ENCODE measurements around the gene CHML. TPM values are rescaled to one million over a fixed set of nuclear protein-coding genes. Genes with fewer than 3 reads are reported as not detected.
"Not testable (repeated sequence)": the region's sequence is repeated elsewhere in the genome, so short reads cannot be mapped to it uniquely, and the experiment has no call there.

Gene CHML
- total RNA-seq, 2 donors from 2014 or later, result 1.6 to 3.6 TPM

DNA sequence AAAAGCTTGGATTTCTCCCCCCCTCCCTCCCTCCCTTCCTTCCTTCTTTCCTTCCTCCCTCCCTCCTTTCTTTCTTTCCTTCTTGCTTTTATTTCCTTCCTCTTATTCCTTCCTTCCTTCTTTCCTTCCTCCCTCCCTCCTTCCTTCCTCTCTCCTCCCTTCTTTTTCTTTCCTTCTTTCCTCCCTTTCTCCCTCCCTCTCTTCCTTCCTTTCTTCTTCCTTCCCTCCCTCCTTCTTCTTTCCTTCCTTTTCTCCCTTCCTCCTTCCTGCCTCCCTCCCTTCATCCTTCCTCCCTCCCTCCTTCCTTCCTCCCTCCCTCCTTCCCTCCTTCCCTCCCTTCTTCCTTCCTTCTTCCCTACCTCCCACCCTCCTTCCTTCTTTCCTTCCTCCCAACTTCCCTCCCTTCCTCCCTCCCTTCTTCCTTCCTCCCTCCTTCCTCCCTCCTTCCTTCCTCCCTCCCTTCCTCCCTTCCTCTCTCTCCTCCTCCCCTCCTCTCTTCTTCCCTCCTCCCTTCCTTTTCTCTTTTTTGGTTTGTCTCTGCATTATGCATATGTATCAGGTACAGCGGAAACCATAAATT lies 34.7 kb upstream of the CHML start:
- WGBS, 2 donors, result 88 to 96% methylated on average over 1 of the region's 1 CpG
- no peaks in the 10 kb centered on the region for H3K9me3 ChIP-seq
- intact Hi-C loops (cut with DNase I), result no loop called here

DNA sequence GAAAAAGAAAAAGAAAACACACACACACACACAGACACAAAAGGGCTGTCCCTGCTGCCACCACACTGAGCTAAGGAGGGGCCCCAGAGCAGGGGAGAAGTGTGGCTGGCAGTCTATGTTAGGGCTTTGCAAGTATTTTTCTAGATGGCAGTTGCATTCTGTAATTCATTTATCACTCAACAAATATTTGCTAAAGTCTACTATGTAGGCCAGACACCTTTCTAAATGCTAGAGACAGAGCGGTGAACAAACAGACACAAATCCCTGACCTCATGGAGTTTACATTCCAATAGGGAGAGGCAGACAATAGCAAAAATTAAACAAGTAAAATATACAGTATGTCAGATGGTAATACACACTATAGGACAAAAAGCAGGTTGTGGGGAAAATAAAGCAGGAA lies 32.1 kb upstream of the CHML start:
- Histone ChIP-seq H3K36me3 (replicated peaks in 1 of 2; ENCODE audit: insufficient read depth in 1 of 2, low read depth in 2 of 2) (no peaks in the 10 kb centered on the region), H3K27me3 (no peaks in the 10 kb centered on the region), H3K27ac (no peak overlapping the region), H3K4me3 (no peak overlapping the region), H3K9me3 (no peaks in the 10 kb centered on the region), H3K4me1 (no peaks in the 10 kb centered on the region)
- TF ChIP-seq POLR2A (IDR thresholded peaks at IDR 0.05), result no peak
- TF ChIP-seq, protein P1, sequence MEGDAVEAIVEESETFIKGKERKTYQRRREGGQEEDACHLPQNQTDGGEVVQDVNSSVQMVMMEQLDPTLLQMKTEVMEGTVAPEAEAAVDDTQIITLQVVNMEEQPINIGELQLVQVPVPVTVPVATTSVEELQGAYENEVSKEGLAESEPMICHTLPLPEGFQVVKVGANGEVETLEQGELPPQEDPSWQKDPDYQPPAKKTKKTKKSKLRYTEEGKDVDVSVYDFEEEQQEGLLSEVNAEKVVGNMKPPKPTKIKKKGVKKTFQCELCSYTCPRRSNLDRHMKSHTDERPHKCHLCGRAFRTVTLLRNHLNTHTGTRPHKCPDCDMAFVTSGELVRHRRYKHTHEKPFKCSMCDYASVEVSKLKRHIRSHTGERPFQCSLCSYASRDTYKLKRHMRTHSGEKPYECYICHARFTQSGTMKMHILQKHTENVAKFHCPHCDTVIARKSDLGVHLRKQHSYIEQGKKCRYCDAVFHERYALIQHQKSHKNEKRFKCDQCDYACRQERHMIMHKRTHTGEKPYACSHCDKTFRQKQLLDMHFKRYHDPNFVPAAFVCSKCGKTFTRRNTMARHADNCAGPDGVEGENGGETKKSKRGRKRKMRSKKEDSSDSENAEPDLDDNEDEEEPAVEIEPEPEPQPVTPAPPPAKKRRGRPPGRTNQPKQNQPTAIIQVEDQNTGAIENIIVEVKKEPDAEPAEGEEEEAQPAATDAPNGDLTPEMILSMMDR (IDR thresholded peaks at IDR 0.05), result no peak
- 36 to 50% methylated on average over 1 of the region's 1 CpG for WGBS, 2 donors
- intact Hi-C loops (cut with DNase I), result no loop called here
- no peak for ATAC-seq
- DNase-seq, result no peak

More for the DNA sequence above, 34.7 kb upstream of the CHML start:
- no peak for TF ChIP-seq POLR2A (IDR thresholded peaks at IDR 0.05)
- TF ChIP-seq, protein P1 (IDR thresholded peaks at IDR 0.05), result no peak
- H3K4me1 ChIP-seq, result no peaks in the 10 kb centered on the region
- ATAC-seq, result no peak
- no peaks in the 10 kb centered on the region for H3K27me3 ChIP-seq
- no peak overlapping the region for H3K27ac ChIP-seq
- DNase-seq, result no peak
- no peaks in the 10 kb centered on the region for H3K36me3 ChIP-seq (replicated peaks in 1 of 2; ENCODE audit: insufficient read depth in 1 of 2, low read depth in 2 of 2)
- no peak overlapping the region for H3K4me3 ChIP-seq

DNA sequence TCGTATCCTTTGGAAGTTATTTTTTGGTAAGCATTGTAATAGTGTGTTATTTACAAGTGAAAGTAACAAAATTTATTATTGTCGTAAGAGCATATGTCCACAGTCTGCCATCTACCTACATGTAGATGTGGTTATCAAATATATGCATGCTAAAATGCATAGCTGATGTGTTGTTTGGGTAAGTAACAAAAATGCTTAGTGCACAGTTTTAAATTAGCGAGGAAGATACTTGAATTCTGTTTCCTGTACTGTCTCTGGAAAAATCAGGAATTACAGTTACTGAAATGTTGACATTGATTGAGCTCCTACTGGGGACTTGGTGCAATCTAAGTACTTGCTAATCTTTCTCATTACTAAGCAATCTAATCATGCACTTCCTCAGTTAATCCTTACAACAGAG lies 26.2 kb upstream of the CHML start:
- no peak for ATAC-seq
- Histone ChIP-seq H3K27ac (no peak overlapping the region), H3K36me3 (replicated peaks in 1 of 2; ENCODE audit: insufficient read depth in 1 of 2, low read depth in 2 of 2) (no peaks in the 10 kb centered on the region)

DNA sequence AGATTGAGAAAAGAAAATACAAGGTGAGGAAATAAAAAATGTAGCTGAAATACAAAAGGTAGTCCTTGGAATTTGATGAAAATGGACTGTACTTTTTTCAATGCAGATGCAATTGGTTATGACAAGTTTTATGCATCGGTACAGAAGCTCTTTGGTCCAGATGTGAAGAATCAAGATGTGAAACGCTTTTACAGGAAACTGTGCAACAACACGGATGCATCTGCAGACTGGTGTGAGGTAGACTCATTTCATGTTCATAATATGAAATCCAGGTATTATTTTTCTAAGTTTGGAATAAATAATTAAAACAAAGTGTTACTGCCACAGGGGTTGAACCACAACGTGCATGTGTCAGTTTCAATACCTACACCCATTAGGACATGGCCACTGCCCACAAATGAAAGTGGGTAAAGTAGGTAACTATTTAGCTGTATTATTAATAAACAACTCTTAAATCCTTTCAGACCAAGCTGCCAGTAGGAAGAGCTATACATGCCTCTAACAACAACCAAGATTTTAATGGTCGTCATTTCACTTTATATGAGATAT lies 20.3 kb upstream of the CHML start:
- no peaks in the 10 kb centered on the region for H3K9me3 ChIP-seq
- H3K27me3 ChIP-seq, result no peaks in the 10 kb centered on the region
- intact Hi-C loops (cut with DNase I), result no loop called here
- H3K4me1 ChIP-seq, result no peaks in the 10 kb centered on the region
- ATAC-seq (no peak), DNase-seq (no peak)
- no peaks in the 10 kb centered on the region for H3K36me3 ChIP-seq (replicated peaks in 1 of 2; ENCODE audit: insufficient read depth in 1 of 2, low read depth in 2 of 2)
- WGBS, 2 donors, result 68 to 79% methylated on average over 5 of the region's 5 CpGs
- TF ChIP-seq, protein P1 (IDR thresholded peaks at IDR 0.05), result no peak
- no peak for TF ChIP-seq POLR2A (IDR thresholded peaks at IDR 0.05)
- no peak overlapping the region for H3K4me3 ChIP-seq
- no peak overlapping the region for H3K27ac ChIP-seq

More for the DNA sequence above, 26.2 kb upstream of the CHML start:
- DNase-seq, result no peak
- no peaks in the 10 kb centered on the region for H3K27me3 ChIP-seq
- no peaks in the 10 kb centered on the region for H3K4me1 ChIP-seq
- intact Hi-C loops (cut with DNase I), result no loop called here
- H3K4me3 ChIP-seq, result no peak overlapping the region
- H3K9me3 ChIP-seq, result no peaks in the 10 kb centered on the region
- TF ChIP-seq, protein P1 (IDR thresholded peaks at IDR 0.05), result no peak
- no peak for TF ChIP-seq POLR2A (IDR thresholded peaks at IDR 0.05)
- 82% methylated on average over 3 of the region's 3 CpGs for WGBS, 2 donors

DNA sequence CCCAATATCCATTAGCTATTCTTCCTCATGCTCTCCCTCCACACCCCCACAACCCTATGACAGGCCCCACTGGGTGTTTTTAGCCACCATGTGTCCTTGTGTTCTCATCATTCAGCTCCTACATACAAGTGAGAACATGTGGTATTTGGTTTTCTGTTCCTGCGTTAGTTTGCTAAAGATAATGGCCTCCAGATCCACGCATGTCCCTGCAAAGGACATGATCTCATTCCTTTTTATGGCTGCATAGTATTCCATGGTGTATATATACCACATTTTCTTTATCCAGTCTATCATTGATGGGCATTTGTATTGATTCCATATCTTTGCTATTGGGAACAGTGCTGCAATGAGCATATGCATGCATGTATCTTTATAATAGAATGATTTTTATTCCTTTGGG lies 18.8 kb upstream of the CHML start:
- H3K27me3 ChIP-seq; intact Hi-C loops (cut with DNase I): not testable (repeated sequence)
- WGBS, 2 donors, result 81 to 88% methylated on average over 2 of the region's 2 CpGs

More for the DNA sequence above, 18.8 kb upstream of the CHML start:
- not testable (repeated sequence) for H3K9me3 ChIP-seq; H3K27ac ChIP-seq; ATAC-seq; H3K4me1 ChIP-seq; H3K4me3 ChIP-seq; DNase-seq; H3K36me3 ChIP-seq (replicated peaks in 1 of 2; ENCODE audit: insufficient read depth in 1 of 2, low read depth in 2 of 2)
